Activated CD8-positive, alpha-beta memory T cell treated with anti-CD3 and anti-CD28 coated beads, Interleukin-2, amount 10 ng/mL, durations not matched to agents 7 days and 5 days (primary cell): Measurements from ENCODE around the gene SLC25A21. TPM values are rescaled to one million over a fixed set of nuclear protein-coding genes. Genes with fewer than 3 reads are reported as not detected.
A peak's percentile ranks its signal among the peaks of the same experiment; 100 is the strongest.
"Not testable (repeated sequence)": the region's sequence is repeated elsewhere in the genome, so short reads cannot be mapped to it uniquely, and the experiment has no call there.

Experiments used
- ATAC-seq: fragments of 150-1000 bp; cut with Tn5 transposase; one replicate; pipeline ENCODE4 v1.10.0; 2021; ENCODE audit warnings: moderate library complexity
- CTCF ChIA-PET: fragments of 350-600 bp; sonication (Branson Sonifier 250); formaldehyde crosslinking; loops from one replicate; lab custom pipeline; 2021; ENCODE audit warnings: antibody characterized with exemption; lab: Charles Lee
- DNase-seq: peaks from one replicate; pipeline ENCODE4 v3.0.0-alpha.2; 2020
- H3K27ac Mint-ChIP-seq: one replicate; pipeline ENCODE4 v1.8.0; 2021; ENCODE audit warnings: mild to moderate bottlenecking, mixed read lengths
- H3K27me3 Mint-ChIP-seq: one replicate; pipeline ENCODE4 v1.8.0; 2021; ENCODE audit warnings: mixed read lengths
- H3K36me3 Mint-ChIP-seq: one replicate; pipeline ENCODE4 v1.8.0; 2021; ENCODE audit warnings: mild to moderate bottlenecking, mixed read lengths
- H3K4me1 Mint-ChIP-seq: one replicate; pipeline ENCODE4 v1.8.0; 2021; ENCODE audit warnings: mixed read lengths
- H3K4me3 Mint-ChIP-seq: one replicate; pipeline ENCODE4 v1.8.0; 2021; ENCODE audit warnings: mild to moderate bottlenecking, moderate library complexity, mixed read lengths
- H3K9me3 Mint-ChIP-seq: one replicate; pipeline ENCODE4 v1.8.0; 2022; ENCODE audit warnings: low read depth, mixed read lengths
- total RNA-seq, 2 experiments: library from RNA; stranded (reverse); gene quantifications; one replicate each; pipeline ENCODE4 v1.2.3, GENCODE V29; 2021

The SLC25A21 gene
- total RNA-seq, 2 experiments from 2014 or later: not detected

DNA sequence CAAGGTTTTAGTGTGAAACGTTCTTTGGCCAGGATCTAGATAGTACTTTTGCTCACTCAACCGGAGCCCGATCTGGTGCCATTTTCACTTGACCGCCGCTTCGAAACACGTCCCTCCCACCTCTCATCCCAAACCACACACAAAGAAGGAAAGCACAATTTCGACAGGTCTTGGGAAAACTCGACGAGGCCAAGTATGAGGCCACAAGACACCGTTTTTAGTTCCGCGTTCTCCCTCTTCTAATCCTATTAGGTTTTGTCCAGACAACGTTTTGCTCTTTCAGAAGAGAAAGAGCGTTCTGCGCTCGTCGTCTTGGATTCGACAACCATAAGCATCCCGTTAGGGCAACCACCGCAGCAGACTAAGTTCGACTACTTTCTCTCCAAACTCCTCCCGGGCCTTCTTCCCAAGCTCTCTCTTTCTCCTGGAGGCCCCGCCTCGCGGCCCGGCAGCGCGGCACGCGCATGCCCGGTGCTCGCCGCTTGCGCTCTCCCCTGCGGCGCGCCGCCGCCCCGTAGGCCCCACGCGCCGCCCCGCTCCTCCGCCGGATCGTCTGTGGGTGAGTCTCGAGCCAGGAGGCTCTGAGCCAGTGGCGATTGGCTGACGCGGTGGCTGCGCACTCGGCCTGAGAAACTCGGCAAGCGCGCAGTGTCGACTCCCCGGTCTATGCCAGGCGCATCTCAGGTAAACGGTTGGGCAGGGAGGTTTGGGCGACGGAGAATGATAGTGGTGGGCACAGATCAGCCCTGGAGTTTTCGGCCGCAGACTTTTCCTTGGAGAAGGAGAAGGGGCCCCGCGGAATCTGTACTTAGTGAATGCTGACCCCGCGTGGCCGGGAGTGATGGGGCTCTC, 25.2 kb upstream of the SLC25A21 start, which contains the start of gene MIPOL1:
MIPOL1 (plus strand) TSS at position 517 of the 852 bp plus-strand sequence. CDS start 49,952 bp downstream, outside the sequence.
- Mint-ChIP-seq H3K4me3 (peak within 1 kb of the TSS; percentile 51), H3K36me3 (no peaks in the 10 kb centered on the region), H3K27ac (no peak within 1 kb of the TSS), H3K27me3 (peaks cover 17% of the 10 kb centered on the region), H3K4me1 (peaks cover 7% of the 10 kb centered on the region), H3K9me3 (no peaks in the 10 kb centered on the region)
- CTCF ChIA-PET: no interaction called here
- no peak for DNase-seq
- peak; percentile 36 for ATAC-seq

- no peaks in the 10 kb centered on the region for H3K9me3 Mint-ChIP-seq
- CTCF ChIA-PET: no interaction called here
- peak overlapping the region; percentile 51 for H3K4me3 Mint-ChIP-seq
- peaks cover 7% of the 10 kb centered on the region for H3K4me1 Mint-ChIP-seq
- no peak overlapping the region for H3K27ac Mint-ChIP-seq
- peaks cover 17% of the 10 kb centered on the region for H3K27me3 Mint-ChIP-seq
- H3K36me3 Mint-ChIP-seq: no peaks in the 10 kb centered on the region
- DNase-seq (no peak), ATAC-seq (no peak)
Observed at GRCh38 chr14:37196604-37197420, 24.4 kb upstream of the SLC25A21 start.

DNA sequence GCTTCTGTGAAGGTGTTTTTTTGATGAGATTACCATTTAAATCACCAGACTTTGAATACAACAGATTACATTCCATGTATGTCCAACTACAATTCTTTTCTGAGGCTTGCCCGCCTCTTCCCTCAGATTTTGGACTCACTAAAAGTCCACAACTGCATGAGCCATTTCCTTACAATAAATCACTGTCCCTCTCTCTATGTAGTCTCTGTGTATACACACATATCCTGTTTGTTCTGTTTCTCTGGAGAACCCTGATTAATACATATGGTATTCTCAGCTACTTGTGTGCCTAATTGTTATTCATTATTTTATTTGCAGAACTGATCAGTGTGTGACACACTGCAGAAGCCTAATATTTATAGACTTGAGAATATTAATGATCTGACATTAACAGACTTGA, 22.9 kb upstream of the SLC25A21 start:
- ATAC-seq (no peak), DNase-seq (no peak)
- Mint-ChIP-seq H3K9me3 (no peaks in the 10 kb centered on the region), H3K27ac (no peak overlapping the region), H3K4me1 (peaks cover 7% of the 10 kb centered on the region), H3K27me3 (peaks cover 17% of the 10 kb centered on the region), H3K36me3 (no peaks in the 10 kb centered on the region), H3K4me3 (no peak overlapping the region)
- CTCF ChIA-PET: no interaction called here

GRCh38 chr14:37194698-37195097, 22.3 kb upstream of the SLC25A21 start:
- no peak overlapping the region for H3K27ac Mint-ChIP-seq
- CTCF ChIA-PET: no interaction called here
- H3K4me1 Mint-ChIP-seq: peaks cover 7% of the 10 kb centered on the region
- H3K36me3 Mint-ChIP-seq: no peaks in the 10 kb centered on the region
- ATAC-seq (no peak), DNase-seq (no peak)
- peaks cover 17% of the 10 kb centered on the region for H3K27me3 Mint-ChIP-seq
- no peaks in the 10 kb centered on the region for H3K9me3 Mint-ChIP-seq
- no peak overlapping the region for H3K4me3 Mint-ChIP-seq

DNA sequence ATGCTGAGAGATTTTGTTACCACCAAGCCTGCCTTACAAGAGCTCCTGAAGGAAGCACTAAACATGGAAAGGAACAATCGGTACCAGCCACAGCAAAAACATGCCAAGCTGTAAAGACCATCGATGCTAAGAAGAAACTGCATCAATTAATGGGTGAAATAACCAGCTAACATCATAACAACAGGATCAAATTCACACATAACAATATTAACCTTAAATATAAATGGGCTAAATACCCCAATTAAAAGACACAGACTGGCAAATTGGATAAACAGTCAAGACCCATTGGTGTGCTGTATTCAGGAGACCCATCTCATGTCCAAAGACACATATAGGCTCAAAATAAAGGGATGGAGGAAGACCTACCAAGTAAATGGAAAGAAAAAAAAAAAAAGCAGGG, 17.3 kb upstream of the SLC25A21 start:
- CTCF ChIA-PET, ATAC-seq, H3K9me3 Mint-ChIP-seq, H3K27me3 Mint-ChIP-seq, H3K4me1 Mint-ChIP-seq, H3K36me3 Mint-ChIP-seq, H3K4me3 Mint-ChIP-seq, DNase-seq, H3K27ac Mint-ChIP-seq: not testable (repeated sequence)

DNA sequence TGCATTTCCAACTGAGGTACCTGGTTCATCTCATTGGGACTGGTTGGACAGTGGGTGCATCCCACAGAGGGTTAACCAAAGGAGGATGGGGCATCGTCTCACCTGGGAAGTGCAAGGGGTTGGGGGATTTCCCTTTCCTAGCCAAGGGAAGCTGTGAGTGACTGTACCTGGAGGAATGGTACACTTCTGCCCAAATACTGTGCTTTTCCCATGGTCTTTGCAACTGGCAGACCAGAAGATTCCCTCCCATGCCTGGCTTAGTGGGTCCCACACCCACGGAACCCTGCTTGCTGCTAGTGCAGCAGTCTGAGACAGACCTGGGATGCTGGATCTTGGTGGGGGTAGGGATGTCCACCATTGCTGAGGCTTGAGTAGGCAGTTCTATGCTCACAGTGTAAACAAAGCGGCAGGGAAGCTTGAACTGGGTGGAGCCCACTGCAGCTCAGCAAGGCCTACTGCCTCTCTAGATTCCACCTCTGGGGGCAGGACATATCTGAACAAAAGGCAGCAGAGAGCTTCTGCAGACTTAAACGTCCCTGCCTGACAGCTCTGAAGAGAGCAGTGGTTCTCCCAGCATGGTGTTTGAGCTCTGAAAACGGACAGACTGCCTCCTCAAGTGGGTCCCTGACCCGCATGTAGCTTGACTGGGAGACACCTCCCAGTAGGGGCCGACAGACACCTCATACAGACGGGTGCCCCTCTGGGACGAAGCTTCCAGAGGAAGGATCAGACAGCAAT, 15.6 kb upstream of the SLC25A21 start:
- H3K36me3 Mint-ChIP-seq, H3K27me3 Mint-ChIP-seq, DNase-seq, H3K9me3 Mint-ChIP-seq, H3K4me1 Mint-ChIP-seq, CTCF ChIA-PET, H3K4me3 Mint-ChIP-seq, ATAC-seq, H3K27ac Mint-ChIP-seq: not testable (repeated sequence)

- no peaks in the 10 kb centered on the region for H3K27me3 Mint-ChIP-seq
- no peak overlapping the region for H3K4me3 Mint-ChIP-seq
- ATAC-seq: no peak
- peaks cover 2% of the 10 kb centered on the region for H3K9me3 Mint-ChIP-seq
- no peak for DNase-seq
- H3K27ac Mint-ChIP-seq: no peak overlapping the region
- no peaks in the 10 kb centered on the region for H3K36me3 Mint-ChIP-seq
- H3K4me1 Mint-ChIP-seq: no peaks in the 10 kb centered on the region
- CTCF ChIA-PET: no interaction called here
Observed at GRCh38 chr14:37187294-37187693, 14.9 kb upstream of the SLC25A21 start.

DNA sequence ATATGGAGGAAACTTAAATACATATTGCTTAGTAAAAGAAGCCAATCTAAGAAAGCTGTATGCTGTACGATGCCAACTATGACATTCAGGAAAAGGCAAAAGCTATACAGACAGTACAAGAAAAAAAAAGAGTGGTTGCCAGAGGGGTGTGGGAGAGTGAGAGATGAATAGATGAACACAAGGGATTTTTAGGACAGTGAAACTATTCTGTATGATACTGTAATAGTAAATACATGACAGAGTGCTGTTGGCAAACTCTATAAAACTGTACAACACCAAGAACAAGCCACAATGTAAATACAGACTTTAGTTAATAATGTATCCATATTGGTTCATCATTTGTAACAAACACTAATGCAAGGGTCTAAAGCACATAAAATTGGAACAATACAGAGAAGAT, 14.5 kb upstream of the SLC25A21 start:
- no peaks in the 10 kb centered on the region for H3K4me1 Mint-ChIP-seq
- DNase-seq (no peak), ATAC-seq (no peak)
- H3K27ac Mint-ChIP-seq: no peak overlapping the region
- H3K36me3 Mint-ChIP-seq: no peaks in the 10 kb centered on the region
- no peak overlapping the region for H3K4me3 Mint-ChIP-seq
- CTCF ChIA-PET: no interaction called here
- H3K9me3 Mint-ChIP-seq: peaks cover 6% of the 10 kb centered on the region
- no peaks in the 10 kb centered on the region for H3K27me3 Mint-ChIP-seq

DNA sequence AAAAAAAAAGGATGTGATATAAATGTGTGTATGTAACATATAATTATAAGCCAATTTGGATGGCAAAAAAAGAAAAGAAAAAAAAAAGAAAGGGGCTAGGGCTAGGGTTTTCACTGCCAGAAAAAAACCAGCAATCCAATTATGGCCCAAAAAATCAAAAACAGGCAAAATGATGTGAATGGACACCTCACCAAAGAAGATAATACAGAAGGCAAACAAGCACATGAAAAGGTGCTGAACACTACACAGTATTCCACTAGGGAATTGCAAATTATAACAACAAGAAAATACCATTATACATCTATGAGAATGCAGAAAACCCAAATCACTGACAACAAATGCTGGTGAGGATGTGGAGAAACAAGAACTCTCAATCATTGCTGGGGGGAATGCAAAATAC, 13.3 kb upstream of the SLC25A21 start:
- CTCF ChIA-PET: no interaction called here
- Mint-ChIP-seq H3K27me3 (no peaks in the 10 kb centered on the region), H3K9me3 (peaks cover 6% of the 10 kb centered on the region), H3K27ac (no peak overlapping the region), H3K4me3 (no peak overlapping the region), H3K4me1 (no peaks in the 10 kb centered on the region), H3K36me3 (no peaks in the 10 kb centered on the region)
- ATAC-seq (no peak), DNase-seq (no peak)

DNA sequence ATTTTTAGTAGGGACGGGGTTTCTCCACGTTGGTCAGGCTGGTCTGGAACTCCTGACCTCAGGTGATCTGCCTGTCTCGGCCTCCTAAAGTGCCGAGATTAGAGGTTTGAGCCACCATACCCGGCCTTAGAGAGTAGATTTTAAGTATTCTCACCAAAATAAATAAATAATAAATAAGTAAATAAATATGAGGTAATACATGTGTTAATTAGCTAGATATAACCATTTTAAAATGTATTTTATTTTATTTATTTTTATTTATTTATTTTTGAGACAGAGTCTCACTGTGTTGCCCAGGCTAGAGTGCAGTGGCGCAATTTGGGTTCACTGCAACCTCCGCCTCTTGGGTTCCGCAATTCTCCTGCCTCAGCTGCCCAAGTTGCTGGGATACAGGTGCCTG, 12.1 kb upstream of the SLC25A21 start:
- ATAC-seq, H3K36me3 Mint-ChIP-seq, H3K4me3 Mint-ChIP-seq, H3K9me3 Mint-ChIP-seq, H3K27me3 Mint-ChIP-seq, H3K4me1 Mint-ChIP-seq, DNase-seq, H3K27ac Mint-ChIP-seq, CTCF ChIA-PET: not testable (repeated sequence)

GRCh38 chr14:37181441-37181840, 9.0 kb upstream of the SLC25A21 start:
- Mint-ChIP-seq H3K4me3 (no peak overlapping the region), H3K9me3 (peaks cover 9% of the 10 kb centered on the region)
- CTCF ChIA-PET: no interaction called here

GRCh38 chr14:37180886-37181285, 8.5 kb upstream of the SLC25A21 start:
- H3K4me3 Mint-ChIP-seq, CTCF ChIA-PET, H3K27ac Mint-ChIP-seq, H3K9me3 Mint-ChIP-seq, H3K4me1 Mint-ChIP-seq, ATAC-seq, DNase-seq, H3K27me3 Mint-ChIP-seq, H3K36me3 Mint-ChIP-seq: not testable (repeated sequence)

More at GRCh38 chr14:37181441-37181840, 9.0 kb upstream of the SLC25A21 start:
- H3K36me3 Mint-ChIP-seq: no peaks in the 10 kb centered on the region
- H3K27me3 Mint-ChIP-seq: no peaks in the 10 kb centered on the region
- no peaks in the 10 kb centered on the region for H3K4me1 Mint-ChIP-seq
- no peak for DNase-seq
- H3K27ac Mint-ChIP-seq: no peak overlapping the region
- ATAC-seq: no peak

DNA sequence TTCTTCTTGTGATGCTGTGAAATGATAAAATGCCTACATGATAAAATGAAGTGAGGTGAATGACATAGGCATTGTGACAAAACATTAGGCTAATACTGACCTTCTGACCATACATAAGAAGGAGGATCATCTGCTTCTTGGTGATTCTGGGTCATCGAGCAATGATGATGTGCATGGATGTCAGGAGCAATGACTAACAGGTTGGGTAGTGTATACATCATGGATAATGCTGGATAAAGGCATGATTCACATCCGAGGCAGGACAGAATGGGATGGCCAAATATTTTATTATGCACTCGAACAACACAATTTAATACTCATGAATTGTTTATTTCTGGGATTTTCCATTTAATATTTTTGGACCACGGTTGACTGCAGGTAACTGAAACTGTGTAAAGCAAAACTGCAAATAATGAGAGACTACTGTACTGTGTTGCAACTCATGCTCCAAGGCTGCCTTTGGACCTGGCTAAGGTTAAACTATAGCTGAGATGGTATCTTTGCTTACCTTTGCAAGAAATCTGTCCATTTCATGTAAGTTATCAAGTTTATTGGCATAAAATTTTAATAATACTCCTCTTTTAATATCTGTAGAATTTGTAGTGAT, 7.6 kb upstream of the SLC25A21 start:
- Mint-ChIP-seq H3K9me3 (peaks cover 9% of the 10 kb centered on the region), H3K4me3 (no peak overlapping the region), H3K4me1 (no peaks in the 10 kb centered on the region), H3K36me3 (no peaks in the 10 kb centered on the region), H3K27me3 (no peaks in the 10 kb centered on the region), H3K27ac (no peak overlapping the region)
- no peak for DNase-seq
- CTCF ChIA-PET: no interaction called here
- no peak for ATAC-seq
